Loucy (cell line): ENCODE results near the gene SMC1B.

Source experiments
- H2AFZ ChIP-seq: fragments of 200-600 bp; sonication (generic); 2 replicates; pipeline ENCODE4 v1.6.0; 2016; ENCODE audit warnings: antibody characterized with exemption, mild to moderate bottlenecking, low read length, moderate library complexity
- H3F3A ChIP-seq: fragments of 200-600 bp; 2 replicates; pipeline ENCODE4 v1.6.0; 2016; ENCODE audit warnings: antibody characterized with exemption, low read depth, mild to moderate bottlenecking
- H3K27me3 ChIP-seq: fragments of 200-600 bp; sonication (generic); 2 replicates; pipeline ENCODE4 v1.6.1; 2014; ENCODE audit warnings: low read length, mild to moderate bottlenecking; ENCODE audit not compliant: insufficient read depth, poor library complexity, severe bottlenecking
- H3K36me3 ChIP-seq: fragments of 200-600 bp; sonication (generic); 2 replicates; pipeline ENCODE4 v1.6.1; 2016; ENCODE audit warnings: low read length; ENCODE audit not compliant: insufficient read depth
- H3K4me1 ChIP-seq: fragments of 200-600 bp; sonication (generic); 2 replicates; pipeline ENCODE4 v1.5.1; 2014; ENCODE audit warnings: low read length, mild to moderate bottlenecking; ENCODE audit not compliant: insufficient read depth, poor library complexity, severe bottlenecking
- H3K4me2 ChIP-seq: fragments of 200-600 bp; sonication (generic); 2 replicates; pipeline ENCODE4 v1.6.0; 2014; ENCODE audit warnings: antibody characterized with exemption, low read length, low read depth, mild to moderate bottlenecking; ENCODE audit not compliant: poor library complexity, severe bottlenecking
- H3K4me3 ChIP-seq: fragments of 200-600 bp; sonication (generic); 2 replicates; pipeline ENCODE4 v1.5.1; 2014; ENCODE audit warnings: low read length, mild to moderate bottlenecking, mixed read lengths; ENCODE audit not compliant: poor library complexity, severe bottlenecking
- H3K79me2 ChIP-seq: fragments of 200-600 bp; sonication (generic); 2 replicates; pipeline ENCODE4 v1.6.1; 2014; ENCODE audit warnings: low read length; ENCODE audit not compliant: insufficient read depth
- H3K9ac ChIP-seq: fragments of 200-600 bp; sonication (generic); 2 replicates; pipeline ENCODE4 v1.6.0; 2014; ENCODE audit warnings: mild to moderate bottlenecking, low read depth, low read length, moderate library complexity; ENCODE audit not compliant: poor library complexity, severe bottlenecking
- H3K9me2 ChIP-seq: fragments of 200-600 bp; sonication (generic); replicated peaks from 2 replicates; pipeline ENCODE4 v1.6.1; 2016; ENCODE audit warnings: low read depth, low read length, mixed read lengths
- H3K9me3 ChIP-seq: fragments of 200-600 bp; sonication (generic); 2 replicates; pipeline ENCODE4 v1.6.1; 2014; ENCODE audit warnings: mild to moderate bottlenecking, antibody characterized with exemption, low read length, low read depth; ENCODE audit not compliant: insufficient read depth
- H4K20me1 ChIP-seq: fragments of 200-600 bp; sonication (generic); 2 replicates; pipeline ENCODE4 v1.6.0; 2014; ENCODE audit warnings: antibody characterized with exemption, low read length, mild to moderate bottlenecking; ENCODE audit not compliant: insufficient read depth, poor library complexity, severe bottlenecking
- EZH2phosphoT487 ChIP-seq: fragments of 200-600 bp; IDR thresholded peaks from 2 replicates; pipeline ENCODE4 v1.6.1; 2018; ENCODE audit warnings: antibody characterized with exemption, mild to moderate bottlenecking, moderate library complexity, borderline replicate concordance
- TF ChIP-seq, protein P1 (sequence below): fragments of 200-600 bp; sonication (generic); conservative IDR thresholded peaks from 2 replicates; pipeline ENCODE4 v1.5.1; 2014; ENCODE audit warnings: mild to moderate bottlenecking, antibody characterized with exemption, low read length

SMC1B gene

DNA sequence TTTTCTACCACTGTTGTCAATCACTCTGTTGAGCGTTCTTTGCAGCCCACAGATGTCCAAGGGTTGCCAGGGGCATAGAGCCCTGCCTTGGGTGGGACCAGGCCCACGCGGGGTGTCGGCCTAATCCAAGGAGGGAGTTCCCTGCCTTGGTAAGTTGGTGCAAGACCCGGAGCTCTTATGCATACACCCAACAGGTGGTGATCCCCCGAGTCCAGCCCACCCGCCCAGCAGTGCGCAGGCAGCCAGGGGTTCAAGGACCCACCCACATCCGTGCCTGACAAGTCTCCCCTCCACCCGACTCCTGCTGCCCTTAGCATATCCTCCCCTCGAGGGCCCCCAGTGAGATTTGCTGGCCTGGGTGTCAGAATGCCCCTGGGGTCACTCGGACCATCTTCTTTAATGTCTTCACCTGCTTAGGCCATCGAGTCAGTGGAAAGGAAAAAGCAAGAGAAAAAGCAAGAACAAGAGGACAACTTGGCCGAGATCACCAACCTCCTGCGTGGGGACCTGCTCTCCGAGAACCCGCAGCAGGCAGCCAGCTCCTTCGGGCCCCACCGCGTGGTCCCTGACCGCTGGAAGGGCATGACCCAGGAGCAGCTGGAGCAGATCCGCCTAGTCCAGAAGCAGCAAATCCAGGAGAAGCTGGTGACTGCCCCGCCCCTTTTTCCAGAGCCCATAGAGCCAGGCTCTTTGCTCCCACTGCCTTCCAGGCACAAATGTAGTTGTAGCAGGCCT is 12.3 kb upstream of the SMC1B start:
- no peaks in the 10 kb centered on the region for H3K9me3 ChIP-seq
- H3K9ac ChIP-seq = no peak overlapping the region
- H3K27me3 ChIP-seq = no peaks in the 10 kb centered on the region
- H3K79me2 ChIP-seq = no peaks in the 10 kb centered on the region
- H3K4me3 ChIP-seq = no peak overlapping the region
- H3K9me2 ChIP-seq = no peaks in the 10 kb centered on the region
- H3K36me3 ChIP-seq = no peaks in the 10 kb centered on the region
- no peaks in the 10 kb centered on the region for H3F3A ChIP-seq
- H3K4me1 ChIP-seq = no peaks in the 10 kb centered on the region
- no peaks in the 10 kb centered on the region for H4K20me1 ChIP-seq
- TF ChIP-seq, protein P1, sequence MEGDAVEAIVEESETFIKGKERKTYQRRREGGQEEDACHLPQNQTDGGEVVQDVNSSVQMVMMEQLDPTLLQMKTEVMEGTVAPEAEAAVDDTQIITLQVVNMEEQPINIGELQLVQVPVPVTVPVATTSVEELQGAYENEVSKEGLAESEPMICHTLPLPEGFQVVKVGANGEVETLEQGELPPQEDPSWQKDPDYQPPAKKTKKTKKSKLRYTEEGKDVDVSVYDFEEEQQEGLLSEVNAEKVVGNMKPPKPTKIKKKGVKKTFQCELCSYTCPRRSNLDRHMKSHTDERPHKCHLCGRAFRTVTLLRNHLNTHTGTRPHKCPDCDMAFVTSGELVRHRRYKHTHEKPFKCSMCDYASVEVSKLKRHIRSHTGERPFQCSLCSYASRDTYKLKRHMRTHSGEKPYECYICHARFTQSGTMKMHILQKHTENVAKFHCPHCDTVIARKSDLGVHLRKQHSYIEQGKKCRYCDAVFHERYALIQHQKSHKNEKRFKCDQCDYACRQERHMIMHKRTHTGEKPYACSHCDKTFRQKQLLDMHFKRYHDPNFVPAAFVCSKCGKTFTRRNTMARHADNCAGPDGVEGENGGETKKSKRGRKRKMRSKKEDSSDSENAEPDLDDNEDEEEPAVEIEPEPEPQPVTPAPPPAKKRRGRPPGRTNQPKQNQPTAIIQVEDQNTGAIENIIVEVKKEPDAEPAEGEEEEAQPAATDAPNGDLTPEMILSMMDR = no peak
- no peak for TF ChIP-seq EZH2phosphoT487
- H3K4me2 ChIP-seq = no peak overlapping the region
- H2AFZ ChIP-seq = no peak overlapping the region

DNA sequence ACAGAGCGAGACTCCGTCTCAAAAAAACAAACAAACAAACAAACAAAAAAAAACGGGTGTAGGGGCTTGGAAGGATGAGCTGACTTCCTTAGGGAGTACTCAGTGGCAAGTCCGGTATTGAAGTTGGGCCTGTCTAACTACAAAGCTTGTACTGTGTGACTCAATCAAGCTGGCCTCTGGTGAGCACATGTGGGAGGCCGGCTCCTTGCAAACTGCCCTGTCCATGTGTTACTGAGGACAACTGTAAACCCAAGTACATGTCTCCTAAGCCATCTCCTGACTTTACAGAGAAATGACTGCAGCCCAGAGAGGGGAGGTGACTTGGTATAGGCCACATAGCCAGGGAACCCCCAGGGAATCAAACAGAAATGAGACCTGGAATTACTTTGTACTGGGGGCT is 11.7 kb upstream of the SMC1B start:
- no peak for TF ChIP-seq EZH2phosphoT487
- TF ChIP-seq, protein P1 = no peak
- Histone ChIP-seq H3K36me3 (no peaks in the 10 kb centered on the region), H3K4me2 (no peak overlapping the region), H3K9ac (no peak overlapping the region), H3K4me3 (no peak overlapping the region), H3F3A (no peaks in the 10 kb centered on the region), H3K9me2 (no peaks in the 10 kb centered on the region), H3K9me3 (no peaks in the 10 kb centered on the region), H3K79me2 (no peaks in the 10 kb centered on the region), H2AFZ (no peak overlapping the region), H4K20me1 (no peaks in the 10 kb centered on the region), H3K4me1 (no peaks in the 10 kb centered on the region), H3K27me3 (no peaks in the 10 kb centered on the region)

DNA sequence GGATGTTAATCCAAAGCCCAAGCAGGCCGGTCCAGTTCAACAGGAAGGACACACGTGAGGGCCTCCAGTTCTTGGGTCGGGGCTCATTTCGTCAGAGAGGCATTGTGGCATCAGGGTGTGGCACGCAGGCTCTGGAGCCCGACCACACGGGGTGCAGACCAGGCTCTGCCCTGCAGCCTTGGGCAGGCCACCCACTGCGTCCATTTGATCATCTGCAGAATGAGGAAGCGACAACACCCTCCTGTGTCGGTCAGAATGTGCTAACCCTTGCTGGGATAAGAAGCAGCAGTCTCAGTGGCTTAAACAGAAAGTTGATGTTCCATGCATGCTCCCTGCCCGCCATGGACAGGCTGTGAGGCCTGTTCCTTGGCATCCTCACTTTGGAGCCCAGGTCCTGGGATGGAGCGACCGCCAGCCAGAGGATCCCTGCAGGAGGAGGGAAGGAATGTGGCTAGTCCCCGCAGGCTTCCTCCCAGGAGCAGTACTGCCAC is 10.9 kb upstream of the SMC1B start:
- Histone ChIP-seq H3K4me3 (no peak overlapping the region), H3K4me2 (no peak overlapping the region), H3K9me3 (no peaks in the 10 kb centered on the region), H3K27me3 (no peaks in the 10 kb centered on the region), H3K36me3 (no peaks in the 10 kb centered on the region), H4K20me1 (no peaks in the 10 kb centered on the region), H3K9ac (no peak overlapping the region), H3K9me2 (no peaks in the 10 kb centered on the region), H2AFZ (no peak overlapping the region), H3K79me2 (no peaks in the 10 kb centered on the region), H3F3A (no peaks in the 10 kb centered on the region), H3K4me1 (no peaks in the 10 kb centered on the region)
- TF ChIP-seq, protein P1 = no peak
- no peak for TF ChIP-seq EZH2phosphoT487
